Measurements from ENCODE around the gene FBN1. TPM values are rescaled to one million over a fixed set of nuclear protein-coding genes. Genes with fewer than 3 reads are reported as not detected.

Gene FBN1
- total RNA-seq, 4 donors from 2014 or later = 13.0 to 28.0 (median 20.9) TPM

GRCh38 chr15:48433226-48433886 is 212.2 kb downstream of the FBN1 start:
- in situ Hi-C loops (cut with MboI; ENCODE audit: low sequenced_read_pairs in 4 of 4) = no loop called here
- H3K36me3 ChIP-seq = no peaks in the 10 kb centered on the region
- ATAC-seq = no peak

GRCh38 chr15:48432688-48433087 is 212.8 kb downstream of the FBN1 start:
- H3K36me3 ChIP-seq = no peaks in the 10 kb centered on the region
- intact Hi-C loops (cut with DNase I; ENCODE audit: low total_unique reads) (no loop called here), in situ Hi-C loops (cut with MboI; ENCODE audit: low sequenced_read_pairs in 4 of 4) (no loop called here)
- no peaks in the 10 kb centered on the region for H3K9me3 ChIP-seq
- no peaks in the 10 kb centered on the region for H3K4me1 ChIP-seq
- no peaks in the 10 kb centered on the region for H3K27me3 ChIP-seq
- no peak overlapping the region for H3K4me3 ChIP-seq
- TF ChIP-seq POLR2A (IDR thresholded peaks at IDR 0.05) (no peak), CTCF (IDR thresholded peaks at IDR 0.05 in 4 of 5, conservative IDR thresholded peaks at IDR 0.05 in 1 of 5) (no peak)
- DNase-seq = no peak
- no peak for ATAC-seq
- no peak overlapping the region for H3K27ac ChIP-seq

More at GRCh38 chr15:48433226-48433886, 212.2 kb downstream of the FBN1 start:
- H3K27me3 ChIP-seq = no peaks in the 10 kb centered on the region
- no peaks in the 10 kb centered on the region for H3K9me3 ChIP-seq
- no peak for DNase-seq
- intact Hi-C loops (cut with DNase I; ENCODE audit: low total_unique reads) = no loop called here
- H3K4me1 ChIP-seq = no peaks in the 10 kb centered on the region
- no peak for TF ChIP-seq CTCF (IDR thresholded peaks at IDR 0.05 in 4 of 5, conservative IDR thresholded peaks at IDR 0.05 in 1 of 5)
- no peak for TF ChIP-seq POLR2A (IDR thresholded peaks at IDR 0.05)
- no peak overlapping the region for H3K27ac ChIP-seq
- H3K4me3 ChIP-seq = no peak overlapping the region

- Histone ChIP-seq H3K9me3 (no peaks in the 10 kb centered on the region), H3K27me3 (no peaks in the 10 kb centered on the region), H3K4me1 (no peaks in the 10 kb centered on the region), H3K36me3 (no peaks in the 10 kb centered on the region), H3K4me3 (no peak overlapping the region), H3K27ac (no peak overlapping the region)
- TF ChIP-seq POLR2A (IDR thresholded peaks at IDR 0.05) (no peak), CTCF (IDR thresholded peaks at IDR 0.05 in 4 of 5, conservative IDR thresholded peaks at IDR 0.05 in 1 of 5) (no peak)
- no peak for DNase-seq
- in situ Hi-C loops (cut with MboI; ENCODE audit: low sequenced_read_pairs in 4 of 4) (no loop called here), intact Hi-C loops (cut with DNase I; ENCODE audit: low total_unique reads) (no loop called here)
- no peak for ATAC-seq
Measured at GRCh38 chr15:48427960-48428547, 217.5 kb downstream of the FBN1 start.

- no peaks in the 10 kb centered on the region for H3K9me3 ChIP-seq
- H3K4me1 ChIP-seq = no peaks in the 10 kb centered on the region
- H3K4me3 ChIP-seq = no peak overlapping the region
- TF ChIP-seq CTCF (IDR thresholded peaks at IDR 0.05 in 4 of 5, conservative IDR thresholded peaks at IDR 0.05 in 1 of 5) = no peak
- TF ChIP-seq POLR2A (IDR thresholded peaks at IDR 0.05) = no peak
- no peaks in the 10 kb centered on the region for H3K27me3 ChIP-seq
- intact Hi-C loops (cut with DNase I; ENCODE audit: low total_unique reads) (no loop called here), in situ Hi-C loops (cut with MboI; ENCODE audit: low sequenced_read_pairs in 4 of 4) (no loop called here)
- ATAC-seq (no peak), DNase-seq (no peak)
- H3K36me3 ChIP-seq = no peaks in the 10 kb centered on the region
- no peak overlapping the region for H3K27ac ChIP-seq
Measured at GRCh38 chr15:48427479-48427878, 218.0 kb downstream of the FBN1 start.

All from gastrocnemius medialis (tissue), 4 donors.